Measurements from ENCODE around the gene HINFP. TPM values are rescaled to one million over a fixed set of nuclear protein-coding genes. Genes with fewer than 3 reads are reported as not detected.
A peak's percentile ranks its signal among the peaks of the same experiment; 100 is the strongest.

HINFP gene
- total and polyA plus RNA-seq, 2 of the 4 experiments (the other 2 are of a cell fraction), result 9.1 to 15.3 TPM

- H3K9me1 ChIP-seq (ENCODE audit: insufficient read depth, low read length), result peaks cover 21% of the 10 kb centered on the region
- peaks cover 19% of the 10 kb centered on the region for H3K36me3 ChIP-seq (ENCODE audit: control insufficient read depth, insufficient read depth, low read length)
- H3K4me2 ChIP-seq (ENCODE audit: low read depth, low read length), result peak overlapping the region; percentile 95
- H2AK5ac ChIP-seq (ENCODE audit: low read depth, low read length), result peak overlapping the region; percentile 52; the same call in 1 of the 2 replicates
- H2BK15ac ChIP-seq (ENCODE audit: low read depth, low read length), result no peak overlapping the region
- no peak overlapping the region for H2BK5ac ChIP-seq (ENCODE audit: low read depth, low read length, poor library complexity, severe bottlenecking)
- no peak for ATAC-seq (ENCODE audit: low read depth)
- H4K91ac ChIP-seq (ENCODE audit: insufficient read depth, low read depth, low read length), result no peak overlapping the region
- H3K27ac ChIP-seq (ENCODE audit: insufficient read depth, low read length), result peak overlapping the region; percentile 36; the same call in 1 of the 2 replicates
- H3K27me3 ChIP-seq (ENCODE audit: control insufficient read depth, insufficient read depth, low read length), result no peaks in the 10 kb centered on the region
- peaks cover 4% of the 10 kb centered on the region; the same call in 1 of the 2 replicates for H4K20me1 ChIP-seq (ENCODE audit: insufficient read depth, low read length)
- WGBS, 2 experiments (ENCODE audit: extremely low coverage in 2 of 2, insufficient read length in 1 of 2), result 20% methylated on average over 2 of the region's 8 CpGs; no CpG with 5 or more reads in 1 of the 2 experiments
- H3K23ac ChIP-seq (ENCODE audit: low read depth, low read length), result peak overlapping the region; percentile 10
- no peaks in the 10 kb centered on the region for H3K9me3 ChIP-seq (ENCODE audit: control insufficient read depth, insufficient read depth, low read length)
- H2BK20ac ChIP-seq (ENCODE audit: low read depth, low read length), result no peak overlapping the region
- H2BK120ac ChIP-seq (ENCODE audit: low read depth, low read length), result no peak overlapping the region
- H4K5ac ChIP-seq (ENCODE audit: low read depth, low read length), result no peak overlapping the region
- H3K9ac ChIP-seq (ENCODE audit: low read depth, low read length), result peak overlapping the region; percentile 81
- peaks cover 21 to 52% of the 10 kb centered on the region in 2 experiments for H3K79me1 ChIP-seq (ENCODE audit: low read depth in 1 of 2, low read length in 2 of 2)
- 0 out of 2 replicates have a peak overlapping the region, but pooled peaks have one; percentile 11 for H3K14ac ChIP-seq (replicated peaks; ENCODE audit: low read depth, low read length)
- H4K8ac ChIP-seq (ENCODE audit: low read depth in 2 of 2, low read length in 2 of 2), result peak overlapping the region in 1 of 2 experiments; percentile 22; a peak in 2 of 4 replicates
- no peak for TF ChIP-seq FOS (IDR thresholded peaks at IDR 0.05; ENCODE audit: low read depth, low read length)
- TF ChIP-seq MXI1 (IDR thresholded peaks at IDR 0.05; ENCODE audit: borderline replicate concordance, low read depth, low read length), result no peak
- TF ChIP-seq SMC3 (IDR thresholded peaks at IDR 0.05; ENCODE audit: low read depth, low read length), result no peak
- no peak for TF ChIP-seq CHD1 (IDR thresholded peaks at IDR 0.05; ENCODE audit: low read depth, low read length)
- no peak for TF ChIP-seq CEBPB (IDR thresholded peaks at IDR 0.05; ENCODE audit: low read depth, low read length)
- no peak for TF ChIP-seq BHLHE40 (IDR thresholded peaks at IDR 0.05; ENCODE audit: low read depth, low read length)
- TF ChIP-seq USF2 (IDR thresholded peaks at IDR 0.05; ENCODE audit: low read depth, low read length), result no peak
- ChIA-PET POLR2A (ENCODE audit: unreplicated experiment) (interaction anchor here (0.6 kb wide), 1 partner anchor 78 kb away, joined by 18 read pairs; no protein-coding TSS in a partner anchor), CTCF (no interaction called here)
- dilution Hi-C loops (cut with HindIII; ENCODE audit: low sequenced_read_pairs, unreplicated experiment), result no loop called here
- H3K56ac ChIP-seq (ENCODE audit: extremely low read depth, insufficient read depth, low read length), result no peak overlapping the region
- peak overlapping the region; percentile 89 for H2AK9ac ChIP-seq (replicated peaks; ENCODE audit: low read depth, low read length, poor library complexity)
- intact Hi-C loops (cut with micrococcal nuclease), result loop anchor here (10.0 kb wide), 1 partner anchor 366 kb away; no protein-coding TSS in a partner anchor
- peak overlapping the region; percentile 45 for H3K4me3 ChIP-seq (ENCODE audit: insufficient read depth, low read depth, low read length)
- BruUV-seq (replicated peaks), result no TSS peak
- H3K18ac ChIP-seq (ENCODE audit: low read depth, low read length), result no peak overlapping the region
- in situ Hi-C loops (cut with MboI; ENCODE audit: low sequenced_read_pairs), result no loop called here
- peak overlapping the region; percentile 19; the same call in 1 of the 2 replicates for H3K4ac ChIP-seq (ENCODE audit: low read depth, low read length)
- peak; percentile 27 for DNase-seq
- H3K4me1 ChIP-seq (ENCODE audit: control insufficient read depth, insufficient read depth, low read length), result peaks cover 9% of the 10 kb centered on the region
- H2AFZ ChIP-seq (replicated peaks; ENCODE audit: low read length, poor library complexity), result peak overlapping the region; percentile 91
Observed at GRCh38 chr11:119108146-119108856, 13.1 kb upstream of the HINFP start.

All from IMR-90 (cell line).